ENCODE measurements around the gene STXBP5. TPM values are rescaled to one million over a fixed set of nuclear protein-coding genes. Genes with fewer than 3 reads are reported as not detected.
"Not testable (repeated sequence)": the region's sequence is repeated elsewhere in the genome, so short reads cannot be mapped to it uniquely, and the experiment has no call there.

STXBP5 gene
- total RNA-seq, 4 donors from 2014 or later, result 78.4 to 115 (median 90.7) TPM

DNA sequence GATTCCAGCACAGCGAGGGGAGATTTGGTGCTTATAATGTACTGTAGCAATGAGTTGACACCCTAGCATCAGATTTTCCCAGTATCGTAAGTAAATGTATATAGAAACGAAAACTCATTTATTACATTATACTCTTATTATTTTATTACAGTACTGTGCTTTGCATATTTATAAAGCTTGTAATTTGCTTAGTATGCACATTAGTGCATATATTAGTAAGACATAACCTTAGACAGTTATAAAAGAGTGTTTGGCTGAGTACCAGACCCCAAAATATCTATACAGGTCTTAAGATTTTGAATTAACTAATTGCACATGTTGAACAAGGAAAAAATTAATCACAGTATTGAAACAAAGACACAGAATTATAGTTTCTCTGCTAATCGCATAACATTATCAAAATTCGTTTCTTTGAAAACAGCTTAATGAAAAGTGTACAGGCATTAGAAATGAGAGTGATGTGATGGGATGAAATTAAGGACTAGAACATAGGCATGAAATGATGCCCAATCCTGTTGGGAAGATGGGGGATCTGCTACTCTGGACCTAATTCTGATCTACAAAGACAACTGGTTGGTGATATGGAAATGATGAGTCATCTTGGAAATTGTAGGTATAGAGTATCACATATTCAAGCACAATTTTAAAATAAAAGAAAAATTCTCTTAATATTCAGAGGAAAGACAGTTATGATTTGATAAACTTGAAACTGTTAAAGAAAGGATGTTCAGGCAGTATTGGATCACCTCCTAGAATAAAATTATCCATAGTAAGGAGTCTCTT lies 42.8 kb downstream of the STXBP5 start:
- no peak overlapping the region for H3K4me3 ChIP-seq
- DNase-seq, result no peak
- no peaks in the 10 kb centered on the region for H3K4me1 ChIP-seq
- TF ChIP-seq, protein P1, sequence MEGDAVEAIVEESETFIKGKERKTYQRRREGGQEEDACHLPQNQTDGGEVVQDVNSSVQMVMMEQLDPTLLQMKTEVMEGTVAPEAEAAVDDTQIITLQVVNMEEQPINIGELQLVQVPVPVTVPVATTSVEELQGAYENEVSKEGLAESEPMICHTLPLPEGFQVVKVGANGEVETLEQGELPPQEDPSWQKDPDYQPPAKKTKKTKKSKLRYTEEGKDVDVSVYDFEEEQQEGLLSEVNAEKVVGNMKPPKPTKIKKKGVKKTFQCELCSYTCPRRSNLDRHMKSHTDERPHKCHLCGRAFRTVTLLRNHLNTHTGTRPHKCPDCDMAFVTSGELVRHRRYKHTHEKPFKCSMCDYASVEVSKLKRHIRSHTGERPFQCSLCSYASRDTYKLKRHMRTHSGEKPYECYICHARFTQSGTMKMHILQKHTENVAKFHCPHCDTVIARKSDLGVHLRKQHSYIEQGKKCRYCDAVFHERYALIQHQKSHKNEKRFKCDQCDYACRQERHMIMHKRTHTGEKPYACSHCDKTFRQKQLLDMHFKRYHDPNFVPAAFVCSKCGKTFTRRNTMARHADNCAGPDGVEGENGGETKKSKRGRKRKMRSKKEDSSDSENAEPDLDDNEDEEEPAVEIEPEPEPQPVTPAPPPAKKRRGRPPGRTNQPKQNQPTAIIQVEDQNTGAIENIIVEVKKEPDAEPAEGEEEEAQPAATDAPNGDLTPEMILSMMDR (IDR thresholded peaks at IDR 0.05), result no peak
- TF ChIP-seq POLR2A (IDR thresholded peaks at IDR 0.05), result no peak
- H3K9me3 ChIP-seq, result no peaks in the 10 kb centered on the region
- H3K27me3 ChIP-seq, result no peaks in the 10 kb centered on the region
- H3K27ac ChIP-seq, result no peak overlapping the region
- peaks cover 0 to 55% (median 0%) of the 10 kb centered on the region in 3 donors for H3K36me3 ChIP-seq

DNA sequence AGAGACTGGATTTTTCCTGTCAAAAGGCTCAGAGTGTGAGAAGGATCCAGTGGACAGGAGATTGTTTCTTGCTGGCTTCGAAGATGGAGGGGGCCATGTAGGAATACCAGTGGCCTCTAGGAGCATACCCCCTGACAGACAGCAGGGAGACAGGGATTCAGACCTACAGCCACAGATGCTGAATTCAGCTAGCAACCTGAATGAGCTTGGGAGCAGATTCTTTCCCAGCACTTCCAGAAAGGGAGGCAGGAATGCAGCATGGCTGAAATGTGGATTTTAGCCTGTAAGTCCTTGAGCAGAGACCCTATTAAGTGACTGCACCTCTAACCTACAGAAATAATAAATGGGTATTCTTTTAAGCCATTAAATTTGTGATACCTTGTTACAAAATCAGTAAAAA lies 44.6 kb downstream of the STXBP5 start:
- DNase-seq, result no peak
- H3K4me1 ChIP-seq, result no peaks in the 10 kb centered on the region
- H3K4me3 ChIP-seq, result no peak overlapping the region
- no peak overlapping the region for H3K27ac ChIP-seq
- H3K36me3 ChIP-seq, result peaks cover 0 to 53% (median 0%) of the 10 kb centered on the region in 3 donors
- H3K9me3 ChIP-seq, result no peaks in the 10 kb centered on the region
- no peaks in the 10 kb centered on the region for H3K27me3 ChIP-seq
- TF ChIP-seq POLR2A (IDR thresholded peaks at IDR 0.05), result no peak
- TF ChIP-seq, protein P1 (IDR thresholded peaks at IDR 0.05), result no peak

DNA sequence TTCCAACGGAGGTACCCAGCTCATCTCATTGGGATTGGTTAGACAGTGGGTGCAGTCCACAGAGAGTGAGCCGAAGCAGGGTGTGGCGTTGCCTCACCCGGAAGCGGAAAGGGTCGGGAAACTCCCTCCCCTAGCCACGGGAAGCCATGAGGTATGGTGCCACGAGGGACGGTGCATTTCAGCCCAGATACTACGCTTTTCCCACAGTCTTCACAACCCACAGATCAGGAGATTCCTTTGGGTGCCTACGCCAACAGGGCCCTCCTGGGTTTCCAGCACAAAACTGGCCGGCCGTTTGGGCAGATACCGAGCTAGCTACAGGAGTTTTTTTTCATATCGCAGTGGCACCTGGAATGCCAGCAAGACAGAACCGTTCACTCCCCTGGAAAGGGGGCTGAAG lies 46.9 kb downstream of the STXBP5 start:
- TF ChIP-seq, protein P1 (IDR thresholded peaks at IDR 0.05), result no peak
- no peak for TF ChIP-seq POLR2A (IDR thresholded peaks at IDR 0.05)
- Histone ChIP-seq H3K27me3 (no peaks in the 10 kb centered on the region), H3K9me3 (no peaks in the 10 kb centered on the region), H3K4me3 (no peak overlapping the region), H3K4me1 (no peaks in the 10 kb centered on the region), H3K36me3 (peaks cover 0 to 53% (median 0%) of the 10 kb centered on the region in 3 donors), H3K27ac (no peak overlapping the region)
- DNase-seq, result no peak

DNA sequence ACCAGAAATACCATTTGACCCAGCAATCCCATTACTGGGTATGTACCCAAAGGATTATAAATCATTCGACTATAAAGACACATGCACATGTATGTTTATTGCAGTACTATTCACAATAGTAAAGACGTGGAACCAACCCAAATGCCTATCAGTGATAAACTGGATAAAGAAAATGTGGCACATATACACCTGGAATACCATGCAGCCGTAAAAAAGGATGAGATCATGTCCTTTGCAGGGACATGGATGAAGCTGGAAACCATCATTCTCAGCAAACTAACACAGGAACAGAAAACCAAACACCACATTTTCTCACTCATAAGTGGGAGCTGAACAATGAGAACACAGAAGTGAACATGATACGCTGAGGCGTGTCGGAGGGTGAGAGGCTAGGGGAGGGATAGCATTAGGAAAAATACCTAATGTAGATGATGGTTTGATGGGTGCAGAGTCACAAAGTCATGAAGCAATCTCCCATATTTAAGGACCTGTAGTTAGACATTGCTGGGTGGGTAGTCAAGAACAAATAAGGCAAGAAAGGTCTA lies 50.8 kb downstream of the STXBP5 start:
- H3K27ac ChIP-seq, DNase-seq, H3K4me3 ChIP-seq, H3K4me1 ChIP-seq, H3K9me3 ChIP-seq, H3K27me3 ChIP-seq: not testable (repeated sequence)
- H3K36me3 ChIP-seq, result peaks cover 0 to 23% (median 0%) of the 10 kb centered on the region in 3 donors

DNA sequence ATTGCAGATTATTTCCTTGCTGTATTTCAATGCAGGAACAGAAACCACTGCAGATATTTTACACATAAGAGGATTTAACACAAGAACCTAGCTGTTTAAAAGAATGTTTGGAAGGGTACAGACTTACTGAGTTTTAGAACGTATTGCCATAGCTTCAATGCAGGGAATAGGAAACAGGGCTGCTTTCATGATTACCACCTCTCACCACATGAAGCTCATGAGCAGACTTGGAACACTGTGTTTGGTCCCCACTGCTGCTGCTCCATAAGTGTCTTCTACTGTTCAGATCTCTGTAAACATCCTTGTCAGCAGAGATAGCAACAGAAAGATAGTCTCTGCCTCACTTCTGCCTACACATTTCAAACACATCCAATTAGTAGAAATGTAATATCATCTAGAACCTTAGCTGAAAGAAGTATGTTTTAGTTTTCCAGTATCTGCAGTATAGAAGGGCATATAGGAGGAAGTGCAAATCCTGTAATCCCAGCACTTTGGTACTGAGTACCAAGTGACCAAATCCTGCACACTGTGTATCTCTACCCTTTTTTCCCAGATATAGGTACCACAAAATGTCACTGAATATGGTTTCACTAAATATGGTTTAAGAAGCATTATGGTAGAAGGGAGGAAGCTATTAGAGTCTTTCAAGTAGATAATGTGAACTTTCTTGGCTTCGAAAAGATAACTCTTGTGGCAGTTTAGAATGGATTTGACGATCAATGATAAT lies 51.9 kb downstream of the STXBP5 start:
- no peak overlapping the region for H3K27ac ChIP-seq
- TF ChIP-seq POLR2A (IDR thresholded peaks at IDR 0.05), result no peak
- TF ChIP-seq, protein P1 (IDR thresholded peaks at IDR 0.05), result no peak
- no peaks in the 10 kb centered on the region for H3K4me1 ChIP-seq
- DNase-seq, result no peak
- no peaks in the 10 kb centered on the region for H3K27me3 ChIP-seq
- H3K36me3 ChIP-seq, result peaks cover 0 to 13% (median 0%) of the 10 kb centered on the region in 3 donors
- H3K9me3 ChIP-seq, result no peaks in the 10 kb centered on the region
- no peak overlapping the region for H3K4me3 ChIP-seq

DNA sequence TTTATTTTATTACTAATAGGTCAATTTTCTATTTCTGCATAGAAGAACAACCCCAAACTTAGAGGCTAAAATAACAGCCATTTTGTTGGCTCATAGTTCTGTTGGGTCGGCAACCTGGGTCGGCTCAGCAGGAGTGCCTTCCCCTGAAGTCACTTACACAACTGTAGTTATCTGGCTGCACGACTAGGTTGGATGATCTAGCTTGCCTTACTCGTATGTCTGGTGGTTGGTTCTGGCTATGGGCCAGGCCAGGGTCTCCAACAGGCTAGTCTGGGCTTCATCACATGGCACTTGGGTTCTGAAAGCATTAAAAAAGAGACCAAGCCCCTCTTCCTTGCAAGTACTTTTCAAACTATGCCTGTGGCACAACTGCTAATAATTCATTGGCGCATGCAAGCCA lies 53.5 kb downstream of the STXBP5 start:
- TF ChIP-seq, protein P1 (IDR thresholded peaks at IDR 0.05), result no peak
- no peak for TF ChIP-seq POLR2A (IDR thresholded peaks at IDR 0.05)
- Histone ChIP-seq H3K9me3 (no peaks in the 10 kb centered on the region), H3K36me3 (no peaks in the 10 kb centered on the region), H3K4me1 (no peaks in the 10 kb centered on the region), H3K27me3 (no peaks in the 10 kb centered on the region), H3K27ac (no peak overlapping the region), H3K4me3 (no peak overlapping the region)
- DNase-seq, result no peak
